Natural killer cell (primary cell): ENCODE data around the gene TMEM108. TPM values are rescaled to one million over a fixed set of nuclear protein-coding genes. Genes with fewer than 3 reads are reported as not detected.

ENCODE experiments used
- ATAC-seq, 3 donors: fragments of 150-1000 bp in 2 of 3; fragments of 200-7000 bp in 1 of 3; cut with Tn5 transposase; 1 replicate in 1 of 3; 2 replicates in 2 of 3; pipeline ENCODE4 v1.10.0; 2021; ENCODE audit warnings: mild to moderate bottlenecking in 2 of 3, moderate library complexity in 2 of 3
- DNase-seq, 2 donors: peaks; one replicate each; pipeline versions ENCODE4 v3.0.0 to v3.0.0-alpha.2; 2013 to 2021; ENCODE audit warnings: mixed read lengths in 1 of 2
- H3K27ac ChIP-seq: one replicate; pipeline ENCODE4 v1.5.1; 2013; ENCODE audit warnings: mild to moderate bottlenecking, low read length
- H3K27me3 ChIP-seq: one replicate; pipeline ENCODE4 v1.6.1; 2013; ENCODE audit warnings: low read length; ENCODE audit not compliant: control insufficient read depth, insufficient read depth
- H3K36me3 ChIP-seq: one replicate; pipeline ENCODE4 v1.6.1; 2013; ENCODE audit warnings: low read length; ENCODE audit not compliant: control insufficient read depth, insufficient read depth
- H3K4me1 ChIP-seq: one replicate; pipeline ENCODE4 v1.6.1; 2013; ENCODE audit warnings: low read length; ENCODE audit not compliant: control insufficient read depth, insufficient read depth
- H3K4me3 ChIP-seq: one replicate; pipeline ENCODE4 v1.5.1; 2013; ENCODE audit warnings: low read length
- H3K9me3 ChIP-seq: one replicate; pipeline ENCODE4 v1.6.1; 2013; ENCODE audit warnings: low read length; ENCODE audit not compliant: control insufficient read depth, insufficient read depth
- H3K27ac Mint-ChIP-seq, 2 donors: one replicate each; pipeline ENCODE4 v1.8.0; 2022; ENCODE audit warnings: mild to moderate bottlenecking in 2 of 2, mixed read lengths in 2 of 2, moderate library complexity in 1 of 2
- H3K27me3 Mint-ChIP-seq, 2 donors: one replicate each; pipeline ENCODE4 v1.8.0; 2022; ENCODE audit warnings: low read depth in 2 of 2, mixed read lengths in 2 of 2
- H3K36me3 Mint-ChIP-seq: one replicate; pipeline ENCODE4 v1.8.0; 2022; ENCODE audit warnings: mixed read lengths
- H3K4me1 Mint-ChIP-seq, 2 donors: one replicate each; pipeline ENCODE4 v1.8.0; 2022; ENCODE audit warnings: mixed read lengths in 2 of 2
- H3K4me3 Mint-ChIP-seq: one replicate; pipeline ENCODE4 v1.8.0; 2022; ENCODE audit warnings: mild to moderate bottlenecking, moderate library complexity, mixed read lengths
- H3K9me3 Mint-ChIP-seq, 2 donors: one replicate each; pipeline ENCODE4 v1.8.0; 2022; ENCODE audit warnings: mixed read lengths in 2 of 2
- CTCF ChIP-seq: fragments of 200-600 bp; IDR thresholded peaks from one replicate; pipeline ENCODE4 v1.8.0; 2022; ENCODE audit warnings: antibody characterized with exemption
- WGBS: methylation state at CpG from one replicate; pipeline ENCODE4 v1.1.7; 2013; ENCODE audit warnings: missing lambda C conversion rate; ENCODE audit not compliant: insufficient coverage; 5-methylcytosine and 5-hydroxymethylcytosine counted together
- intact Hi-C: fragments of 100-400 bp; cut with micrococcal nuclease; formaldehyde crosslinking; loops from one replicate; pipeline ENCODE4 v1.14.2; 2022
- total RNA-seq, 4 donors: library from RNA; stranded (reverse); fragments of 120-200 nt in 1 of 4; gene quantifications; one replicate each; pipeline versions ENCODE4 v1.2.3 to v1.2.4, GENCODE V29; 2013 to 2022

The TMEM108 gene
- total RNA-seq, 3 donors from 2014 or later (not counting 1 experiment from before 2014, with no cell fraction given), result not detected

DNA sequence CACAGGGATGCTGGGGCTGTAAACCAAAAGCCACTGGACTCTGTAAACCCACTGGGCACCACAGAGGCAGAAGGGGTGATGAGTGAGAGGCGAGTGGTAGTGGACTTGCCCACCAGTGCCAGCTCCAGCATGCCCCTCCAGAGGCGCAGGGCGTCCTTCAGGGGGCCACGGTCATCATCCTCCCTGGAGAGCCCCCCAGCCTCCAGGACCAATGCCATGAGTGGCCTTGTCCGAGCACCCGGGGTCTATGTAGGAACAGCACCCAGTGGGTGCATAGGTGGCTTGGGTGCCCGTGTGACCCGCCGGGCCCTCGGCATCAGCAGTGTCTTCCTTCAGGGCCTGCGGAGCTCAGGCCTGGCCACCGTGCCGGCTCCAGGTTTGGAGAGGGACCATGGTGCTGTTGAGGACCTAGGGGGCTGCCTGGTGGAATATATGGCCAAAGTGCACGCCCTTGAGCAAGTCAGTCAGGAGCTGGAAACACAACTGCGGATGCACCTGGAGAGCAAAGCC is 361.9 kb downstream of the TMEM108 start, which contains the start of gene BFSP2:
Gene BFSP2 (plus strand): TSS at position 51 of the 510 bp plus-strand sequence. CDS start 28 bp downstream, at position 79.
- no peak for TF ChIP-seq CTCF
- intact Hi-C loops, result no loop called here
- Mint-ChIP-seq H3K9me3 (no peaks in the 10 kb centered on the region), H3K27me3 (peaks cover 3 to 8% of the 10 kb centered on the region in 2 donors), H3K27ac (no peak within 1 kb of the TSS), H3K4me1 (no peaks in the 10 kb centered on the region), H3K4me3 (no peak within 1 kb of the TSS), H3K36me3 (no peaks in the 10 kb centered on the region)
- H3K4me1 ChIP-seq, result no peaks in the 10 kb centered on the region
- ATAC-seq (no peak), DNase-seq (no peak)
- H3K27me3 ChIP-seq, result no peaks in the 10 kb centered on the region
- no peak within 1 kb of the TSS for H3K27ac ChIP-seq
- 91% methylated on average over 15 of the region's 15 CpGs for WGBS
- no peaks in the 10 kb centered on the region for H3K9me3 ChIP-seq
- H3K36me3 ChIP-seq, result no peaks in the 10 kb centered on the region
- no peak within 1 kb of the TSS for H3K4me3 ChIP-seq

- no peaks in the 10 kb centered on the region for H3K36me3 Mint-ChIP-seq
- TF ChIP-seq CTCF, result no peak
- H3K4me1 Mint-ChIP-seq, result no peaks in the 10 kb centered on the region
- Histone ChIP-seq H3K4me3 (no peak overlapping the region), H3K27ac (no peak overlapping the region), H3K9me3 (no peaks in the 10 kb centered on the region), H3K4me1 (no peaks in the 10 kb centered on the region), H3K36me3 (no peaks in the 10 kb centered on the region), H3K27me3 (no peaks in the 10 kb centered on the region)
- no peak for ATAC-seq
- H3K27me3 Mint-ChIP-seq, result peaks cover 5 to 8% of the 10 kb centered on the region in 2 donors
- 86% methylated on average over 2 of the region's 2 CpGs for WGBS
- H3K9me3 Mint-ChIP-seq, result no peaks in the 10 kb centered on the region
- no peak for DNase-seq
- H3K4me3 Mint-ChIP-seq, result no peak overlapping the region
- intact Hi-C loops, result no loop called here
- H3K27ac Mint-ChIP-seq, result no peak overlapping the region
Observed at GRCh38 chr3:133401374-133402135, 363.4 kb downstream of the TMEM108 start.

GRCh38 chr3:133404920-133405319 is 366.7 kb downstream of the TMEM108 start:
- TF ChIP-seq CTCF, result no peak
- ATAC-seq, result no peak
- Histone ChIP-seq H3K27ac (no peak overlapping the region), H3K36me3 (no peaks in the 10 kb centered on the region), H3K27me3 (no peaks in the 10 kb centered on the region), H3K9me3 (no peaks in the 10 kb centered on the region), H3K4me3 (no peak overlapping the region), H3K4me1 (no peaks in the 10 kb centered on the region)
- Mint-ChIP-seq H3K27ac (no peak overlapping the region), H3K36me3 (no peaks in the 10 kb centered on the region), H3K4me1 (no peaks in the 10 kb centered on the region), H3K9me3 (no peaks in the 10 kb centered on the region), H3K27me3 (peaks cover 12 to 18% of the 10 kb centered on the region in 2 donors), H3K4me3 (no peak overlapping the region)
- 94% methylated on average over 3 of the region's 3 CpGs for WGBS
- intact Hi-C loops, result no loop called here
- no peak for DNase-seq
